GM19023 (cell line): ENCODE measurements around the gene PPA2.
"Not testable (repeated sequence)": the region's sequence is repeated elsewhere in the genome, so short reads cannot be mapped to it uniquely, and the experiment has no call there.

ENCODE experiments used
- ATAC-seq: cut with Tn5 transposase; IDR thresholded peaks from one replicate; pipeline ENCODE4 v1.9.1; 2021; ENCODE audit warnings: mild to moderate bottlenecking, moderate library complexity; ENCODE audit not compliant: unreplicated experiment

The PPA2 gene

DNA sequence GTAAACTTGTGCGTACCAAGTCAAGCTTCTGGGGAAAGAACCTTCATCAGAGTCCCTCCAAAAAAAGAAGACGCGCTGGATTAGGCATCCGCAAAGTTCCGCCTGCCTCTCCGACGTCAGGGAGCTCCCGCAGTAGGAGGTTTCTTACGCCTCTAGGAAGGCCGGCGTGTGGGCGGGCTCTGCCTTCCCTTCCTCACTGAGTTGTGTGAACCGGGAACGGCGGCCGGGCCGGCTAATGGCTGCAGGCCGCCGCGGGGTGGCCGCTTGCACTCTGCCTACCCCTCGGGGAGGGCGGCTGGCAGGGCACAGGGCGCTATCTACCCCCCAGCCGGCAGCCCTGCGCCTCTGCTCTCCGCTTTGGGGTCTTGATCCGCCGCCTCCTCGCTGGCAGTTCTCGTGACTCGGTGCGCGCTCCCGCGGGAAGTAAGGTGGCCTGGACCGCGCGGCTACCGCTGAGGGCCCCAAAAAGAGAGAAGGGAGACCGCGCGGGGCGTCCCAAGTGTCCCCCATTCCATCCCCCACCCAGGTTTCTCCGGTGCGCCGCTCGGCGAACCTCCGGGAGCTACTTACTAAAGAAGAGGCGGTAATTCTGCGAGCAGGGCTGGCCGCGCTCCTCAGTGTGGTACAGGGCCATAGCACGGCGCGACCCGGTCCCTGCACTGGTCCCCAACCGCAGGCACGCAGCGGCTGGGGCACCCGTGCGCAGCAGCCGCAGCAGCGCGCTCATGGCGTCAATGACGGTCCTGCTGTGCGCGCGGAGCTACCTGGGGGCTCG lies at the start of gene PPA2:
Gene PPA2 (minus strand): TSS at position 739 of the 775 bp plus-strand sequence. CDS start 12 bp downstream, at position 727.
- ATAC-seq: peak; percentile 84

DNA sequence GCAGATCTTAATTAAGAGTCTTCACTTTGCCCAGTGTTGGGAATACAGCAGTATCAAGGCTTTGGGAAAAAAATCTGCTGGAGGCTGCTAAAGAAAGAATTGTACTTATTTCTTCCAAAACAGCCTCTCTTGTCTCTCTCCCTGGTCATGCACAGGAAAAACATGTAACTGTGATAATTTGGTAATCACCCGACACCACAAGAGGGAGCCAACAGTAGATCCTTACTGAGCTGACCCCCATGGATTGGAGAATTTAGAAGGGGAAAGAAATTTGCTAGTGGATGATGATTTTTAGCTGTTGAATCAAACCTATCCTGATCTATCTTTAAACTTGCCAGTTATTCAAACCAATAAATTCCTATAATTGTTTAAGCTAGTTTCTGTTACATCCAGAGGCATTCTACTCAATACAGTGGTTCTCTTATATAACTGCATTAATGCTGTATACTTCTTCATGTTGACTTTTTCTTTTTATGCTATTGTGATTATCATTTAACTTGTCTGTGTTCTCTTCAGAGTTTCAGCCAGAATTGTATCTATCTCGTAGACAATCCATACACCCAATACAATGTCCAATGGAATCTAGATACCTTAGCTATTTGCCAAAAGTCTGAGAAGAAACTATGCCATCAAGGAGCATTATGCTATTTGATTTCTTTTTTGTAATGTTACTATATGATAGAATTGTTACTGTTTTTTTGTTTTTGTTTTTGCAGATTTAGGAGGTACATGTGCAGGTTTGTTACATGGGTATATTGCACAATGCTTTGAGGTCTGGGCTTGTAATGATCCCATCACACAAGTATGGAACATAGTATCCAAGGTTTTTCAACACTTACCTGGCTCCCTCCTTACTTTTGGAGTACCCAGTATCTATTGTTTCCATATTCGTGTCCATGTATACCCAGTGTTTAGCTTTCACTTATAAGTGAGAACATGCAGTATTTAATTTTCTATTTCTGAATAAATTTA lies 47.2 kb upstream of the PPA2 start:
- peak; percentile 84 for ATAC-seq

DNA sequence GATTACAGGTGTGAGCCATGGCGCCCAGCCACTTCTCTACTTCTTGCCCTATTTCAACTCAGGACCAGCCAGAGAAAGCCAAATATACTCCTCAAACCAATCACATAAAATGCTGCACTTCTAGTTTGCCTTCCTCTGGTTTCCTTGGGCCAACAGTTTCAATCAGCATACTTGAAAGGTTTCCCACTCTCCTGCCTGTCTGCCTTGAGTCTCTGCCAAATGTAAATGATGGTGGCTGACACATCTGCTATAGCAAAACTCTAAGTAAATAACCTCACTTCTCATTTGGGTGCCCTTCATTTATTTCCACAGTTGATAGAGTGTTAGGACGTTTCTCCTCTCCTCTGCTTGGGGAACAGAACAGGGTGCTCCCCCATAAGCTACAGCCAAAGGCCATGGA lies 36.4 kb upstream of the PPA2 start:
- ATAC-seq: no peak

GRCh38 chr4:105509714-105510113 lies 35.9 kb upstream of the PPA2 start:
- ATAC-seq: no peak

DNA sequence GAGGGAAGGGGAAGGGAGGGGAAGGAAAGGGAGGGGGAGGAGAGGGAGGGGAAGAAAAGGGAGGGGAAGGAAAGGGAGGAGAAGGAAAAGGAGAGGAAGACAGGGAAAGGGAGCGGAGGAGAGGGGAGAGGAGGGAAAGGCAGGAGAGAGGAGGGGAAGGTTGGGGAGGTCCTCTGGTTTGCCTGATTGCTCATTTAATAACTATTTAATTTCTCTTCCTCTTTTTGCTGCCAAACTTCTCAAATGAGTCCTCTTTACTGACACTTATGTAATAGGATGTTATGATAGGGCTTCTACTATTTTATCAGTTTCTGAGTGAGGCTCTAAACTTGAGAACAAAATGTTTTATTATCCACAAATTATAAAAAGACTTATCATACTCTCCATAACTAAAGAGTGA lies 35.4 kb upstream of the PPA2 start:
- ATAC-seq: peak; percentile 85

- ATAC-seq: no peak
Observed at GRCh38 chr4:105504744-105505143, 30.9 kb upstream of the PPA2 start.

- ATAC-seq: no peak
Observed at GRCh38 chr4:105503484-105503883, 29.6 kb upstream of the PPA2 start.

DNA sequence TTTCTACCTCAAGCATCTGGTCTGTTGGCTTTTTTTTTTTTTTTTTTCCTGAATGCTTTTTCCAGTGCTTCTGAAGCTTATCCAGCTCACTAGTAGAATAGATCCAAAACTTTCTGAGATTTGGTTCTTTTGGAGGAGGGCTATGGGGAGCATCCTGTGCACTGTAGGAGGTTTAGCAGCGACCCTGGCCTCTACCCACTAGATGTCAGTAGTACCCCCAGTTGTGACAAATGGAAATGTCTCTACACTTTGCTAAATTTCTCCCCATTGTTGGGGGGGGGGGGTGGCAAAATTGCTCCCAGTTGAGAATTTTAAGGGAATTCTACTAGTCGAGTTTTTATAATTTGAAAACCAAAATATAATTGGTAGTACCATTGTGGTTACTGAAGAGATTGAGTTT lies 23.0 kb upstream of the PPA2 start:
- no peak for ATAC-seq

- ATAC-seq: no peak
Observed at GRCh38 chr4:105495667-105496066, 21.8 kb upstream of the PPA2 start.

DNA sequence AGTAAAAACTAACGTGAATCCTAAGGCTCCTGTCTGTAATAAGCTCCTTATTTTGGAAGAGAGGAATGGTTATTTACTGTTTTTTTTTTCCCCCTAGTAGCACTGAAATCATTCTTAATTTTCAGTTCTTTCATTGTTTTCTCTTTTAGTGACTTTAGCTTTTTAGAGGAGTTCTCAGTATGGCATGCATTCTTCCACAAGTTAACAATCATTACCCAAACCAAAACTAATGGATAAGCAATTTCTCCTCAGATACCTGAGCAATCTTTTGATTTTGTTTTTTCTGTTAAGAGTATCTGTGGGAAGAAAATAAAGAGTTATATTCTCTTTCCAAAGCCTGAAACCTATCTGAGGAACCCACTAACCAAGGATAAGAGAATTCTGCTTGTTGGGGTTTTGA lies 16.7 kb upstream of the PPA2 start:
- ATAC-seq: no peak

- no peak for ATAC-seq
Observed at GRCh38 chr4:105483840-105484239, 10.0 kb upstream of the PPA2 start.

GRCh38 chr4:105474099-105474518 lies 247 bp upstream of the PPA2 start:
- peak; percentile 1 for ATAC-seq

- peak; percentile 28 for ATAC-seq
Observed at GRCh38 chr4:105472871-105473323, 965 bp downstream of the PPA2 start.

DNA sequence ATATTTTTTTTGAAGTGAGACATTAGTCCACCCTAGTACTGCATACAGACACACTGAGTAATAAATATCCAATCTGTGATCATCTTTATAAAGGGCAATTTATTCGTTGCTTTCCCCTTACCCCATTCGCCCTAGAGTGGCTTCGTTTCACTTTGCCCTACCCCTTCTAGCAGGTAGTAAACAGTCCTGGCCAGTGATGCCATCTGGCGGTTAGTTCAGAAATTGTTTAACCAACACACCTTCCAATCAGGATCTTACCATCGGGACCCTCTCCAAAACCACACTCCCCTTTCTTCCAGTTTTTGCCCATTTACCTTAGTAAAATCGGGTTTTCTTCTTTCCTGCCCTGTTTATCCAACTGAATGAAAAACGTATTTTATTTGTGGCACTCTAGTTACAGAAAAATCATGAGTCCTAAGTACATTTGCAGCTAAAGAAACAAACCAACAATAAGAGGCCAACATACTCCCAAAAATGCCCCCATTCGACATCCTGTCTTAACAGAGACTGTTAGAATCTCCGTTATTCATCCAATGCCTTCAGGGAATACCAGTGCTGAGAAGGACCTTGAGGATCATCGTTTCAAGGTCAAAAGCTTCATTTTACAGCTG lies 2.2 kb downstream of the PPA2 start:
- peak; percentile 22 for ATAC-seq

- no peak for ATAC-seq
Observed at GRCh38 chr4:105470766-105471165, 3.1 kb downstream of the PPA2 start.

DNA sequence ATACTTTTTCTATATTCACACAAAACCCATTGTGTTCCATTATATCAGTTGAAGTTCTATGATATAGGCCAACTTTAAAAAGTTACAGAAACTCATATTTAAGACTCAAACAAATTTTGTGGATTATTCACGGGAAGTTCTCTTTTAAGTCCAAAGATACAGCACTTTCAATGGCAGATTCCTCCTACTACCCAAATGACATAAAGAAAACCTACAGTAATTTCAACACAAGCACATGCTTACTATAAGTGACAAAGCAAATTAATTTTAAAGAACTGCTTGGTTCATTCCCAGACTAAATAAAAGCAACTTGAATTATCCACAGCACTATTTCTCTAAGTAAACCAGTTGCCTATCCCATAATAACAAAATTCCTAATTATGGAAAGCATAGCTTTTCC lies 4.1 kb downstream of the PPA2 start:
- ATAC-seq: no peak

DNA sequence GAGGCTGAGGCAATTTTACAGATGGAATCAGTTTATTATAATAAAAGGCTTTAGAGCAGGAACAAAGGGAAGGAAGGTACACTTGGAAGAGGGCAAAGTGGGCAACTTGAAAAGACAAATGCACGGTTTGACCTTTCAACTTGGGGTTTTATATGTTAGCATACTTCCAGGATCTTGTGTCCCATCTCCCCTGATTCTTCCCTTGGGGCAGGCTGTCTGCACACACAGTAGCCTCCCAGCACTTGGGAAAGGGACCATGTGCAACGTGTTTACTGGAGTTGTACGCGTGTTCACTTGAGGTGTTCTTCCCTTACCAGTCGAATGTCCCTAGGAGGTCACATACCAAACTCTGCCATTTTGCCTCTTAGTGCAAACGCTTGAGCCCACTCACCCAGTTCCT lies 7.3 kb downstream of the PPA2 start:
- ATAC-seq: no peak

DNA sequence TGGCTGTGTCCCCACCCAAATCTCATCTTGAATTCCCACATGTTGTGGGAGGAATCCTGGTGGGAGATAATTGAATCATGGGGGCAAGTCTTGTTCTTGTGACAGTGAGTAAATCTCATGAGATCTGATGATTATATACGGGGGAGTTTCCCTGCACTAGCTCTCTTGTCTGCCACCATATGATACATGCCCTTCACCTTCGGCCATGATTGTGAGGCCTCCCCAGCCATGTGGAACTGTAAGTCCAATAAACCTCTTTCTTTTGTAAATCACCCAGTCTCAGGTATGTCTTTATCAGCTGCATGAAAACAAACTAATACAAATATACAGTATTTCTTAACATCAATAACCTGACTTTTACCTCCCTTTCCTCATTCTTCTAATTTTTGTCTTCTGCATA lies 9.3 kb downstream of the PPA2 start:
- ATAC-seq: not testable (repeated sequence)

DNA sequence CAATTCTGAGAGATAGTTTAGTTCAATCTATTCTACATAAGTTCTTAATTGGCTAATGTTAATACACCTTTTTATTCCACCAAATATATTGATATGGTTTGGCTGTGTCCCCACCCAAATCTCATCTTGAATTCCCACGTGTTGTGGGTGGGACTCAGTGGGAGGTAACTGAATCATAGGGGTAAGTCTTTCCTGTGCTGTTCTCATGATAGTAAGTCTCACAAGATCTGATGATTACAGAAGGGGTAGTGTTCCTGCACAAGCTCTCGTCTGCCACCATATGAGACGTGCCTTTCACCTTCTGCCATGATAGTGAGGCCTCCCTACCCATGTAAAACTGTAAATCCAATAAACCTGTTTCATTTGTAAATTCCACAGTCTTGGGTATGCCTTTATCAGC lies 11.3 kb downstream of the PPA2 start:
- ATAC-seq: no peak

DNA sequence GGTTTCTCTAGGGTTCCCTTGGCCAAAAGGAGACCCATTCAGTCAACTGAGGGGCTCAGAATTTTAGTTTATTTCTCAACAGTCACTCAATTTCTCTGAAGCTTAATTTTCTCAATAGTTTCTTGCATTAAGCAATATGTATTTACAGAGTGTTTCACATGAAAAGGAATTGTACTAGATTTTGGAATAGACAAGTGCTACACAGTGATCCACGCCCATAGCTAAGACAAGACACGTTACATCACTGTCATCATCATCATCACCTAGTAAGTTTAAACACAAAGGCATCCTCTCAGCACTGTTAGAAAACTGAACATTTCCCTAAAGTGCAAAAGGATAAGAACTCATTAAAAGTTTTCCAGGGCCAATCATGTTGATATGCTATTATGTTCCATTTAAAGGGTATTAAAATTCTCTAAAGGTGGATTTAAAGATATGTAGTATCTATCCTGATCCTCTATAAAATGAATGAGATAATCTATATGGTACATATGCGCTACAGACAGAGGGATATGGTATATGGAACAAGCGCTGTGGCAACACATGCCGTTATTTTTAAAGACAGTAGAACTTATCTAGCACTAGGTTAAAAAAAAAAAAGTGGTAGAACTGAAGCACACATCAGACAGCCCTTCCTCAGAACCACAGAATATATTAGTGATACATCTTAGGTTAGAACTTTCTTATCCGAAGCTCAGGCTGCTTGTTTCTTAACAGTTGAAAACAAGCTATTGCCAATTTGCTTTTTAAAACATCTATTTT lies 12.1 kb downstream of the PPA2 start:
- no peak for ATAC-seq

DNA sequence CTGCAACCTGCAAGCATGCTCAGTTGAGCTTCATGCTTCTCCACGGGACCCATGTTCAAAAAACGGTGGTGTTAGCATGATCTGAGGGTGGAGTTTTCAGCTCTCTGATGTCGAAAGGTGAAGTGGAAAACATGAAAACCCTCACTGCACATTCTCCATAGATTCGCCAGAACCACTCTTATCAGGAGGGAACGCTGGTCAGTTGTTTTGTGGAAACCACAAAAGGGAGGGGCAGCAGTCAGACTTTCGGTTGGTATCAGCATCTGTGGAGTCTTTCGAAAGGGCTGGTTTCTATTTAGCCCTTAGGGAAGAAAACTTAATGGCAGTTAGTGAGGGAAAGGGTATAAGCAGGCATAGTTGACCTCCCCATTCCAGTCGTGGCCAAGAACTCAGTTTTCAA lies 12.6 kb downstream of the PPA2 start:
- ATAC-seq: no peak
